Lung (tissue), 16 donors: ENCODE data around the gene ETS2. TPM values are rescaled to one million over a fixed set of nuclear protein-coding genes. Genes with fewer than 3 reads are reported as not detected.

Experiments
- ATAC-seq: fragments of 200-7000 bp; cut with Tn5 transposase; one replicate; pipeline ENCODE4 v1.9.1; 2020; ENCODE audit warnings: moderate number of reproducible peaks; ENCODE audit not compliant: insufficient read depth, low FRiP score
- DNase-seq, 3 donors: peaks; one replicate each; pipeline ENCODE4 v3.0.0-alpha.2; 2013 to 2017
- H3K27ac ChIP-seq, 2 donors: one replicate each; pipeline ENCODE4 v1.5.1; 2013; ENCODE audit warnings: mild to moderate bottlenecking in 2 of 2, moderate library complexity in 2 of 2, control low read depth in 1 of 2, inconsistent platforms in 1 of 2, low read depth in 1 of 2, low read length in 1 of 2
- H3K27me3 ChIP-seq, 3 donors: one replicate each; pipeline ENCODE4 v1.5.1; 2013; ENCODE audit warnings: low read length in 2 of 3; ENCODE audit not compliant: control insufficient read depth in 3 of 3, insufficient read depth in 3 of 3
- H3K36me3 ChIP-seq, 4 donors: one replicate each; pipeline ENCODE4 v1.5.1; 2013; ENCODE audit warnings: low read length in 4 of 4, mild to moderate bottlenecking in 1 of 4, moderate library complexity in 1 of 4; ENCODE audit not compliant: control insufficient read depth in 4 of 4, insufficient read depth in 4 of 4
- H3K4me1 ChIP-seq, 5 donors: one replicate each; pipeline ENCODE4 v1.5.1; 2013; ENCODE audit warnings: low read length in 5 of 5, mild to moderate bottlenecking in 2 of 5, moderate library complexity in 1 of 5; ENCODE audit not compliant: control insufficient read depth in 5 of 5, insufficient read depth in 5 of 5
- H3K4me3 ChIP-seq: one replicate; pipeline ENCODE4 v1.5.1; 2013; ENCODE audit warnings: mild to moderate bottlenecking, control low read depth, moderate library complexity
- H3K9ac ChIP-seq, 2 donors: one replicate each; pipeline ENCODE4 v1.5.1; 2013; ENCODE audit warnings: low read length in 2 of 2, control low read depth in 1 of 2; ENCODE audit not compliant: insufficient read depth in 1 of 2
- H3K9me3 ChIP-seq, 4 donors: one replicate each; pipeline ENCODE4 v1.5.1; 2013; ENCODE audit warnings: low read length in 3 of 4, mild to moderate bottlenecking in 1 of 4, moderate library complexity in 1 of 4; ENCODE audit not compliant: control insufficient read depth in 4 of 4, insufficient read depth in 3 of 4
- WGBS, 2 donors: extraction: QIAGEN DNeasy Blood & Tissue Kit; methylation state at CpG; one replicate each; pipeline ENCODE4 v1.1.7; 2013; 5-methylcytosine and 5-hydroxymethylcytosine counted together
- long read RNA-seq, 5 donors: transcript quantifications; one replicate each; lab custom pipeline, GENCODE V29; 2026
- polyA plus RNA-seq, 2 donors: library from polyadenylated mRNA; stranded (reverse); fragments of 200-250 nt; gene quantifications; one replicate each; pipeline ENCODE4 v1.2.1, GENCODE V29; 2013
- total RNA-seq, 2 donors: library from RNA; depleted of rRNA in 1 of 2; stranded (reverse); fragments of >200 nt in 1 of 2; gene quantifications; one replicate each; pipeline ENCODE4 v1.2.1, GENCODE V29; 2014 to 2021
- TF ChIP-seq, protein P1 (sequence below): IDR thresholded peaks from 2 replicates; pipeline ENCODE4 v1.5.1; 2012; ENCODE audit warnings: mild to moderate bottlenecking; ENCODE audit errors: control extremely low read depth, extremely low read depth
- donor health status: control.
- donor health status: control.
- donor health status: Bipolar disorder and iron deficiency.
- donor health status: healthy.
- donor health status: DM: yes; HTN: yes; CAD: no.

Gene ETS2
- 100 to 1,000 TPM; 149 to 186 TPM for total RNA-seq
- 100 to 1,000 TPM in 1 of 2 donors, 10 to 100 TPM in 1; 64.7 to 167 TPM for polyA plus RNA-seq
- long read RNA-seq, donor 1, transcript ETS2-202 (10 exons, 3,766 nt), result major isoform, 32 of 94 reads
- long read RNA-seq, donor 1, partial matches to known transcripts, result 62 of 94 reads
- long read RNA-seq, donor 1, other reads (novel, unspliced or antisense), result 0 of 94 reads
- long read RNA-seq, donor 2, transcript ETS2-202 (10 exons, 3,766 nt), result major isoform, 8 of 30 reads
- long read RNA-seq, donor 2, partial matches to known transcripts, result 22 of 30 reads
- long read RNA-seq, donor 2, other reads (novel, unspliced or antisense), result 0 of 30 reads
- long read RNA-seq, donor 3, transcript ETS2-202 (10 exons, 3,766 nt), result major isoform, 13 of 45 reads
- long read RNA-seq, donor 3, partial matches to known transcripts, result 32 of 45 reads
- long read RNA-seq, donor 3, other reads (novel, unspliced or antisense), result 0 of 45 reads
- long read RNA-seq, donor 4, transcript ETS2-202 (10 exons, 3,766 nt), result major isoform, 7 of 91 reads
- long read RNA-seq, donor 4, partial matches to known transcripts, result 84 of 91 reads
- long read RNA-seq, donor 4, other reads (novel, unspliced or antisense), result 0 of 91 reads
- long read RNA-seq, donor 5, transcript ETS2-202 (10 exons, 3,766 nt), result major isoform, 39 of 101 reads
- long read RNA-seq, donor 5, partial matches to known transcripts, result 62 of 101 reads
- long read RNA-seq, donor 5, other reads (novel, unspliced or antisense), result 0 of 101 reads

DNA sequence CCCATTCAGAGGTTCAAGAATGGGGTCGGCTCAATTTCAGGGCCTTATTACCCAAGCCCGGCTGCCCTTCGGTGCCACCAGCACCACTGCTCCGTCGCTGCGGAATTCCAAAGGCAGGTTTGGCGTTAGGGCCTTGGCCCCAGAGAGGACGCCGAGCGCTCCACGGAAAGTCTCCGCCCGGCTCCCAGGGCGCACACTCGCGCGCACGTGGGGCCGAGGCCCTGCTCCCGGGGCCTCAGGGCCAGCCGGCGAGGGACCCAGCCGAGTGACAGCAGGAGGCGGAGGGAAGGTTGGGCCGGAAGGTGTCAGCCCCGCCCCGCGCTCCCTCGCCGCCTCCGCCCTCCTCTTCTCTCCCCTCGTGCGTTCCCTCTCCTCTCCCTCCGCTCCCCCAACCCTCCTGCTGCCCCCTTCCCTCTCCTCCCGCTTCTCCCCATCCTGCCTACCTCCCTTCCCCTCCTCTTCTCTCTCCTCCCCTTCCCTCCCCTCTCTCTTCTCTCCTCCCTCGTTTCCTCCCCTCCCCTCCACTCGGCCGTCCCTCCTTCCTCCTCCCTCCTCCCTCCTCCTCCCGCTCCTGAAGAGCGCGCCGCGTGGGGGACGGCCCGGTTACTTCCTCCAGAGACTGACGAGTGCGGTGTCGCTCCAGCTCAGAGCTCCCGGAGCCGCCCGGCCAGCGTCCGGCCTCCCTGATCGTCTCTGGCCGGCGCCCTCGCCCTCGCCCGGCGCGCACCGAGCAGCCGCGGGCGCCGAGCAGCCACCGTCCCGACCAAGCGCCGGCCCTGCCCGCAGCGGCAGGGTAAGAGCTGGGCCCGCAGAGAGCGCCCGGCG is at the start of gene ETS2:
Gene ETS2, plus strand, starts transcription at position 602 of the 825 bp plus-strand sequence. CDS start 4,106 bp downstream, outside the sequence.
- TF ChIP-seq, protein P1, sequence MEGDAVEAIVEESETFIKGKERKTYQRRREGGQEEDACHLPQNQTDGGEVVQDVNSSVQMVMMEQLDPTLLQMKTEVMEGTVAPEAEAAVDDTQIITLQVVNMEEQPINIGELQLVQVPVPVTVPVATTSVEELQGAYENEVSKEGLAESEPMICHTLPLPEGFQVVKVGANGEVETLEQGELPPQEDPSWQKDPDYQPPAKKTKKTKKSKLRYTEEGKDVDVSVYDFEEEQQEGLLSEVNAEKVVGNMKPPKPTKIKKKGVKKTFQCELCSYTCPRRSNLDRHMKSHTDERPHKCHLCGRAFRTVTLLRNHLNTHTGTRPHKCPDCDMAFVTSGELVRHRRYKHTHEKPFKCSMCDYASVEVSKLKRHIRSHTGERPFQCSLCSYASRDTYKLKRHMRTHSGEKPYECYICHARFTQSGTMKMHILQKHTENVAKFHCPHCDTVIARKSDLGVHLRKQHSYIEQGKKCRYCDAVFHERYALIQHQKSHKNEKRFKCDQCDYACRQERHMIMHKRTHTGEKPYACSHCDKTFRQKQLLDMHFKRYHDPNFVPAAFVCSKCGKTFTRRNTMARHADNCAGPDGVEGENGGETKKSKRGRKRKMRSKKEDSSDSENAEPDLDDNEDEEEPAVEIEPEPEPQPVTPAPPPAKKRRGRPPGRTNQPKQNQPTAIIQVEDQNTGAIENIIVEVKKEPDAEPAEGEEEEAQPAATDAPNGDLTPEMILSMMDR, result no peak
- peak; percentile 78 for ATAC-seq
- Histone ChIP-seq H3K9ac (peak within 1 kb of the TSS; percentile 82 to 90), H3K4me3 (peak within 1 kb of the TSS; percentile 88), H3K4me1 (peaks cover 9 to 40% (median 21%) of the 10 kb centered on the region in 5 donors), H3K36me3 (peaks cover 2 to 19% (median 12%) of the 10 kb centered on the region in 4 donors), H3K9me3 (no peaks in the 10 kb centered on the region), H3K27ac (peak within 1 kb of the TSS; percentile 98), H3K27me3 (no peaks in the 10 kb centered on the region)
- 1% methylated on average over 54 to 76 of the region's 76 CpGs for WGBS, 2 donors
- DNase-seq, result peak; percentile 96 to 99 (median 97)

DNA sequence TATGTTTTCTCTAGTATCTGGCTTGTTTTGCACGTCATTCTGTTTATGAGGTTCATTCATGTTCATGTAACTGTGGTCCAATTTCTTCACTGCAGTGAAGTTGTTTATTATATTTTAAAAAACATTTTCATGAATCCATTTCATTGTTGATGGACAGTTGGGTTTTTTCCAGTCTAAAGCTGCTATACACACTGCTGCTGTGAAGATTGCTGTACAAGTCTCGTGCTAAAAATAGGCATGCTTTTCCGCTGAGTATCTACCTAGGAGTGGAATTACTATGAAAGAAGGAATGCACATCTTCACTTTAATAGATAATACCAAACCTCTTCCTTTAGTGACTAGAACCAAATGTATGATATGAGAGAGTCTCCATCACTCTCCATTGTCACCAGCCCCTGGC is 49.0 kb upstream of the ETS2 start:
- no peak overlapping the region for H3K4me3 ChIP-seq
- no peak overlapping the region for H3K9ac ChIP-seq
- TF ChIP-seq, protein P1, result no peak
- WGBS, 2 donors, result 82 to 92% methylated on average over 3 of the region's 3 CpGs
- no peaks in the 10 kb centered on the region for H3K9me3 ChIP-seq
- no peak overlapping the region for H3K27ac ChIP-seq
- no peak for DNase-seq
- ATAC-seq, result no peak
- H3K36me3 ChIP-seq, result no peaks in the 10 kb centered on the region
- no peaks in the 10 kb centered on the region for H3K27me3 ChIP-seq
- H3K4me1 ChIP-seq, result peaks cover 3 to 57% (median 18%) of the 10 kb centered on the region in 5 donors

DNA sequence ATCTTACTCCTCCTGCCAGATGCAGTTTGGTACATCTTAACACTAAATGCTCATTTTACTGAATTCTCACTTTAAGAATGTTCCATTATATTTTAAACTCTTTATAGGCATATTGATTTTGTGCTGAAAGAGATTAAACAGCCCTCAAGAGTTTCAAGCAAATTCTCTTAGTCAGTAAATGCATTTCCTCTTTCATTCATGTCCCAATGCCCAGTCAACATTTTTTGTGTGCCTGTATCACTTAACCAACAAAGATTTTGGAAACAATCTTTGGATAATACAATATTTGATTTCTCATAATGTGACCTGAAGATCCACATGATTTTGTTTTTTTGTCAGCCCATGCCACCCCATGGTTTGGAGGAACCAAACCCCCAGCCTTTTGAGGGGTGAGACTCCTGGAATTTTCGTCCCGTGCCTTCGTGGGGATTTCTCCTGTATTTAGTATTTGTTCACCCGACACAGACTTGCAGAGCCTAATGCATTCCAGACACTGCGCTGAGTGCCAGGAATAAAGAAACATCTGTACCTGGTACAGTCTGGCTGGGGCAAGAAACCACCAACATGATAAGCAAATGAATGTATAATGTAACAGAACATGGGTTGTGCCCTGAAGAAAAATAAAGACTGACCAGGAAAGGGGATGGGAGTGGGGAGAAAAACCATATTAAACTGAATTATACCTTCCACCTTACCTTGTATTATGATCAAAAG is 47.1 kb upstream of the ETS2 start:
- 79 to 88% methylated on average over 5 of the region's 5 CpGs for WGBS, 2 donors
- Histone ChIP-seq H3K9me3 (no peaks in the 10 kb centered on the region), H3K4me3 (no peak overlapping the region), H3K9ac (no peak overlapping the region), H3K27ac (peak overlapping the region in 1 of 2 donors; percentile 33), H3K36me3 (no peaks in the 10 kb centered on the region), H3K27me3 (no peaks in the 10 kb centered on the region), H3K4me1 (peaks cover 0 to 43% (median 7%) of the 10 kb centered on the region in 5 donors)
- ATAC-seq (no peak), DNase-seq (peak in 2 of 3 donors; percentile 24 to 29)
- TF ChIP-seq, protein P1, result no peak
